Right lobe of liver (tissue), 6 donors: Measurements from ENCODE around the gene REM2. TPM values are rescaled to one million over a fixed set of nuclear protein-coding genes. Genes with fewer than 3 reads are reported as not detected.
A peak's percentile ranks its signal among the peaks of the same experiment; 100 is the strongest.
"Not testable (repeated sequence)": the region's sequence is repeated elsewhere in the genome, so short reads cannot be mapped to it uniquely, and the experiment has no call there.

Experiments used
- ATAC-seq, 4 donors: fragments of 200-7000 bp; cut with Tn5 transposase; one replicate each; pipeline ENCODE4 v1.9.1; 2020; ENCODE audit warnings: mild to moderate bottlenecking in 4 of 4, moderate library complexity in 4 of 4
- DNase-seq, 3 donors: peaks; one replicate each; pipeline ENCODE4 v3.0.0-alpha.2; 2020
- H3K27ac ChIP-seq, 3 donors: fragments of 200-600 bp; one replicate each; pipeline ENCODE4 v1.8.0; 2022
- H3K27me3 ChIP-seq, 2 donors: fragments of 200-600 bp; one replicate each; pipeline ENCODE4 v1.8.0; 2022
- H3K36me3 ChIP-seq, 4 donors: fragments of 200-600 bp; sonication (generic) in 1 of 4; one replicate each; pipeline versions ENCODE4 v1.5.1 to v1.8.0; 2017 to 2022; ENCODE audit warnings: control low read depth in 1 of 4
- H3K4me1 ChIP-seq, 4 donors: fragments of 200-600 bp; sonication (generic) in 1 of 4; one replicate each; pipeline versions ENCODE4 v1.5.1 to v1.8.0; 2017 to 2022; ENCODE audit warnings: control low read depth in 1 of 4
- H3K4me3 ChIP-seq, 3 donors: fragments of 200-600 bp; one replicate each; pipeline ENCODE4 v1.8.0; 2022
- H3K9me3 ChIP-seq, 4 donors: fragments of 200-600 bp; sonication (generic) in 1 of 4; one replicate each; pipeline versions ENCODE4 v1.5.1 to v1.8.0; 2017 to 2022; ENCODE audit warnings: control low read depth in 1 of 4
- POLR2A ChIP-seq: fragments of 450-650 bp; IDR thresholded peaks from one replicate; pipeline ENCODE4 v1.6.1; 2017; ENCODE audit warnings: antibody characterized with exemption, mild to moderate bottlenecking
- WGBS: methylation state at CpG from one replicate; pipeline ENCODE4 v1.1.6; 2018; ENCODE audit warnings: low coverage, low lambda C conversion rate; ENCODE audit not compliant: insufficient coverage; ENCODE audit errors: missing lambda C conversion rate; 5-methylcytosine and 5-hydroxymethylcytosine counted together
- intact Hi-C, 2 donors: fragments of 100-400 bp; cut with DNase I; formaldehyde crosslinking; loops; one replicate each; pipeline versions ENCODE4 v1.11.2 to v1.14.1; 2022
- total RNA-seq, 6 experiments: library from RNA; depleted of rRNA in 2 of 6; stranded (reverse); fragments of >200 nt in 2 of 6; fragmentation: NEBNext Ultra II Directional in 3 of 6; extraction: Animal tissue kit (Norgen Biotek cat#: 25700) in 3 of 6; gene quantifications; one replicate each; pipeline versions ENCODE4 v1.1.0 to v1.2.4, GENCODE V29; 2016 to 2023
- TF ChIP-seq, protein P1 (sequence below), 4 donors: fragments of 200-600 bp in 3 of 4; fragments of 450-650 bp in 1 of 4; IDR thresholded peaks; one replicate each; pipeline versions ENCODE4 v1.5.1 to v1.8.0; 2016 to 2022; ENCODE audit warnings: antibody characterized with exemption in 4 of 4, mild to moderate bottlenecking in 2 of 4
- donor health status: DM: no; HTN: yes; CAD: no.
- donor health status: DM: no; HTN: no; CAD: no.
- donor health status: DM: no; HTN: no; CAD: no.
- donor health status: DM: no; HTN: yes; CAD: no.
- donor health status: DM: no; HTN: yes; CAD: no.

The REM2 gene
- total RNA-seq, 6 experiments from 2014 or later: 0.10 to 0.12 TPM; not detected in 4

DNA sequence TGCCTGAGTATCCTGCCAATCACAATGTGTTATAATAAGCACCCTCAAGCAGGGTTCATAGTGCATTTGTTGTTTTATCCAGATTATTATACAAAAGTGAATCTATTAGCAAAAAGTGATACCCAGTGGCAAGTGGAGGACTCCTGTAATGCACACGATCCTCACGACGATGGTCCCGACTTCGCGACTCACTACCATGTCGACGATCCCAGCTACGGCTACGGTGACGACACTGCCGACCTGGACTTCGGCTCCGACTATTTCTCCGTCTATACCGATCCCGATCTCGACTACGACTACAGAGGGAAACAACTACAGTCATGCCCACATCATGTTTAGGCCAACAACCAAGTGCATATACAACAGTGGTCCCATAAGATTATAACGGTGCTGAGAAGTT lies 23.1 kb downstream of the REM2 start:
- no peak for ATAC-seq
- Histone ChIP-seq H3K27me3 (no peaks in the 10 kb centered on the region), H3K36me3 (peaks cover 11 to 85% (median 42%) of the 10 kb centered on the region in 4 donors), H3K4me3 (no peak overlapping the region), H3K4me1 (peaks cover 0 to 24% (median 12%) of the 10 kb centered on the region in 4 donors), H3K9me3 (no peaks in the 10 kb centered on the region), H3K27ac (no peak overlapping the region)
- WGBS: 95% methylated on average over 20 of the region's 20 CpGs
- no peak for DNase-seq
- intact Hi-C loops: no loop called here
- TF ChIP-seq POLR2A: no peak
- TF ChIP-seq, protein P1, sequence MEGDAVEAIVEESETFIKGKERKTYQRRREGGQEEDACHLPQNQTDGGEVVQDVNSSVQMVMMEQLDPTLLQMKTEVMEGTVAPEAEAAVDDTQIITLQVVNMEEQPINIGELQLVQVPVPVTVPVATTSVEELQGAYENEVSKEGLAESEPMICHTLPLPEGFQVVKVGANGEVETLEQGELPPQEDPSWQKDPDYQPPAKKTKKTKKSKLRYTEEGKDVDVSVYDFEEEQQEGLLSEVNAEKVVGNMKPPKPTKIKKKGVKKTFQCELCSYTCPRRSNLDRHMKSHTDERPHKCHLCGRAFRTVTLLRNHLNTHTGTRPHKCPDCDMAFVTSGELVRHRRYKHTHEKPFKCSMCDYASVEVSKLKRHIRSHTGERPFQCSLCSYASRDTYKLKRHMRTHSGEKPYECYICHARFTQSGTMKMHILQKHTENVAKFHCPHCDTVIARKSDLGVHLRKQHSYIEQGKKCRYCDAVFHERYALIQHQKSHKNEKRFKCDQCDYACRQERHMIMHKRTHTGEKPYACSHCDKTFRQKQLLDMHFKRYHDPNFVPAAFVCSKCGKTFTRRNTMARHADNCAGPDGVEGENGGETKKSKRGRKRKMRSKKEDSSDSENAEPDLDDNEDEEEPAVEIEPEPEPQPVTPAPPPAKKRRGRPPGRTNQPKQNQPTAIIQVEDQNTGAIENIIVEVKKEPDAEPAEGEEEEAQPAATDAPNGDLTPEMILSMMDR (IDR thresholded peaks at IDR 0.05): no peak

DNA sequence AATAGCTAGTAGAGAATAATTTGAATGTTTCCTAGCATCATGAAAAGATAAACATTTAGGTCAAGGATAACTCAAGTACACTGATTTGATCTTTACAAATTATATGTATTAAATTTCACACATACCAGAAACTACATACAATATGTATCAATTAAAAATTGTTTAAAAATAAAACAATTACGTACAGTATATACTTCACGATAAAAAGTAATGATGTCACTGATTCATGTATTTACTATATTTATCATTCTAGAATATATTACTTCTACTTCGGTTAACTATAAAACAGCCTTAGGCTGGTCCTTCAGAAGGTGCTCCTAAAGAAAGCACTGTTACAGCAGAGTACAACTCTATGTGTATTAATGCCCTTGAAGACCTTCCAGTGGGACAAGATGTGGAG lies 24.4 kb downstream of the REM2 start:
- peaks cover 0 to 24% (median 11%) of the 10 kb centered on the region in 4 donors for H3K4me1 ChIP-seq
- intact Hi-C loops: no loop called here
- no peak overlapping the region for H3K27ac ChIP-seq
- DNase-seq (no peak), ATAC-seq (no peak)
- no peaks in the 10 kb centered on the region for H3K27me3 ChIP-seq
- no peak for TF ChIP-seq POLR2A
- TF ChIP-seq, protein P1 (IDR thresholded peaks at IDR 0.05): no peak
- no peaks in the 10 kb centered on the region for H3K9me3 ChIP-seq
- no peak overlapping the region for H3K4me3 ChIP-seq
- peaks cover 11 to 77% (median 38%) of the 10 kb centered on the region in 4 donors for H3K36me3 ChIP-seq
- 95% methylated on average over 3 of the region's 3 CpGs for WGBS

DNA sequence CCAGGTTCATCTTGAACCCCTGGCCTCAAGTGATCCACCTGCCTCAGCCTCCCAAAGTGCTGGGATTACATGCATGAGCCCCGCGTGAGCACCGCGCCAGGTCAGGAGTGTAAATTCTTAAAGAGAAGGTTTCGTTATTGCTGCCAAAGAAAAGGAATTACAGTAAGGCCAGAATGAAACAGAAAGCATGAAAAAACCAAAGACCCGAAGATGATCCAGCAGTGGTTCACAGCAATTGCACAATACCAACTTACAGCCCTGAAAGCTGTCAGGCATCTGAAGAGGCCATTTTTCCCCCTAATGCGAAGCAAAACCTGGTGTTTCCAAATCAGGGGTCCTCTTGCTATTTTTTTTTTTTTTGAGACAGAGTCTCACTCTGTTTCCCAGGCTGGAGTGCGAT lies 25.6 kb downstream of the REM2 start:
- ATAC-seq: peak in 1 of 4 donors; percentile 48
- DNase-seq: no peak
- Histone ChIP-seq H3K27me3 (no peaks in the 10 kb centered on the region), H3K4me1 (peaks cover 0 to 14% (median 7%) of the 10 kb centered on the region in 4 donors), H3K4me3 (no peak overlapping the region), H3K9me3 (no peaks in the 10 kb centered on the region), H3K27ac (no peak overlapping the region), H3K36me3 (peaks cover 11 to 77% (median 38%) of the 10 kb centered on the region in 4 donors)
- WGBS: 64% methylated on average over 8 of the region's 8 CpGs
- intact Hi-C loops: no loop called here
- TF ChIP-seq, protein P1 (IDR thresholded peaks at IDR 0.05): no peak
- TF ChIP-seq POLR2A: no peak

DNA sequence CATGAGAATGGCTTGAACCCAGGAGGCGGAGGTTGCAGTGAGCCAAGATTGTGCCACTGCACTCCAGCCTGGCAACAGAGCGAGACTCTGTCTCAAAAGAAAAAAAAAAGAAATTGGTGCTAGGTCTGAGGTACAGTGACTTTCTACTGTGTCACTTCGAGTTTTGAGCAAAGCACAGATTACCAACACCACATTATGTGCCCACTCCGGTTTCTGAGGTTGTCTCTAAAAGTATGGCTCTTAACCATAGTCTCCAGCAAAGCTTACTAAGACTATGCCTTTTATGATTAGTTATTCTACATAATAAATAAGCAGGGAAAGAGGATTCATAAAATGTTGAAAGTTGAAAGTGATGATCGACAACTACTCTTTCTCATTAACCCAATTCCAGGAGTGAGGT lies 27.9 kb downstream of the REM2 start:
- ATAC-seq (no peak), DNase-seq (no peak)
- intact Hi-C loops: no loop called here
- Histone ChIP-seq H3K36me3 (peaks cover 4 to 55% (median 25%) of the 10 kb centered on the region in 4 donors), H3K27me3 (no peaks in the 10 kb centered on the region), H3K4me3 (no peak overlapping the region), H3K4me1 (peaks cover 0 to 9% (median 6%) of the 10 kb centered on the region in 4 donors), H3K9me3 (no peaks in the 10 kb centered on the region), H3K27ac (no peak overlapping the region)
- 84% methylated on average over 5 of the region's 5 CpGs for WGBS
- TF ChIP-seq, protein P1 (IDR thresholded peaks at IDR 0.05): no peak
- TF ChIP-seq POLR2A: no peak

DNA sequence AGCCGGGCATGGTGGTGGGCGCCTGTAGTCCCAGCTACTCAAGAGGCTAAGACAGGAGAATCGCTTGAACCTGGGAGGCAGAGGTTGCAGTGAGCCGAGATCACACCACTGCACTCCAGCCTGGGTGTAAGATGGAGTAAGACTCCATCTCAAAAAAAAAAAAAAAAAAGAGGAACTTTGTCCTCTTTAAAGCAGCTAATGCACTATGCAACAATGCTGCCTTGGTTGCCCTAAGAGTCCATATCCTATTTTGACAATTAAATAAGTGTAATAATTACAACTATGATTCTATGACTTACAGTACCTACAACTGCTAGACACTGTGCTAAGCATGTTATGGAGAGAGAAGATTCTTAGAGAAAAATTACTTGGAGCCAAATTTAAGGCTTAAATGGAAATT lies 31.8 kb downstream of the REM2 start:
- DNase-seq, H3K9me3 ChIP-seq, H3K27me3 ChIP-seq, ATAC-seq, H3K4me3 ChIP-seq: not testable (repeated sequence)
- peaks cover 0 to 28% (median 12%) of the 10 kb centered on the region in 4 donors for H3K4me1 ChIP-seq
- peaks cover 0 to 16% (median 4%) of the 10 kb centered on the region in 4 donors for H3K36me3 ChIP-seq
- H3K27ac ChIP-seq: peak overlapping the region in 1 of 3 donors; percentile 100
- intact Hi-C loops: loop anchor here in 1 of 2 donors (1.0 kb wide), 1 partner anchor 10 kb away; no protein-coding TSS in a partner anchor
- WGBS: 100% methylated on average over 1 of the region's 4 CpGs
